ENCODE data around the gene JPH4.

- TF ChIP-seq POLR2A (IDR thresholded peaks at IDR 0.05) (no peak), CTCF (IDR thresholded peaks at IDR 0.05) (no peak)
Observed at GRCh38 chr14:23589606-23590005, 11.0 kb upstream of the JPH4 start.
